GM23248 (cell line): ENCODE measurements around the gene SMU1. TPM values are rescaled to one million over a fixed set of nuclear protein-coding genes. Genes with fewer than 3 reads are reported as not detected.
A peak's percentile ranks its signal among the peaks of the same experiment; 100 is the strongest.

ENCODE experiments used
- DNase-seq: peaks from one replicate; pipeline ENCODE4 v3.0.0-alpha.2; 2015
- H2AFZ ChIP-seq: fragments of 200-600 bp; sonication (generic); 2 replicates; pipeline ENCODE4 v1.6.1; 2016; ENCODE audit warnings: antibody characterized with exemption
- H3F3A ChIP-seq: fragments of 200-600 bp; sonication (generic); 2 replicates; pipeline ENCODE4 v1.6.1; 2016; ENCODE audit warnings: mild to moderate bottlenecking, antibody characterized with exemption, mixed run types; ENCODE audit not compliant: insufficient read depth
- H3K27ac ChIP-seq: fragments of 200-600 bp; sonication (generic); 2 replicates; pipeline ENCODE4 v1.5.1; 2016; ENCODE audit warnings: mild to moderate bottlenecking
- H3K27me3 ChIP-seq: fragments of 200-600 bp; sonication (generic); replicated peaks from 2 replicates; pipeline ENCODE4 v1.6.1; 2016; ENCODE audit warnings: mild to moderate bottlenecking; ENCODE audit not compliant: insufficient read depth
- H3K36me3 ChIP-seq: fragments of 200-600 bp; sonication (generic); 2 replicates; pipeline ENCODE4 v1.6.1; 2016; ENCODE audit warnings: low read depth, mild to moderate bottlenecking
- H3K4me1 ChIP-seq: fragments of 200-600 bp; sonication (generic); 2 replicates; pipeline ENCODE4 v1.6.1; 2016; ENCODE audit warnings: mild to moderate bottlenecking; ENCODE audit not compliant: insufficient read depth
- H3K4me2 ChIP-seq: fragments of 200-600 bp; sonication (generic); one replicate; pipeline ENCODE4 v1.6.1; 2016; ENCODE audit warnings: mild to moderate bottlenecking; ENCODE audit not compliant: unreplicated experiment
- H3K4me3 ChIP-seq: fragments of 200-600 bp; sonication (generic); 2 replicates; pipeline ENCODE4 v1.5.1; 2016; ENCODE audit warnings: mild to moderate bottlenecking
- H3K79me2 ChIP-seq: fragments of 200-600 bp; sonication (generic); 2 replicates; pipeline ENCODE4 v1.6.1; 2016; ENCODE audit warnings: mild to moderate bottlenecking; ENCODE audit not compliant: insufficient read depth
- H3K9ac ChIP-seq: fragments of 200-600 bp; sonication (generic); 2 replicates; pipeline ENCODE4 v1.6.1; 2016; ENCODE audit warnings: mild to moderate bottlenecking
- H3K9me2 ChIP-seq: fragments of 200-600 bp; sonication (generic); 2 replicates; pipeline ENCODE4 v1.6.1; 2016; ENCODE audit warnings: mixed run types, mild to moderate bottlenecking, moderate library complexity; ENCODE audit not compliant: insufficient read depth
- H3K9me3 ChIP-seq: fragments of 200-600 bp; sonication (generic); one replicate; pipeline ENCODE4 v1.6.1; 2017; ENCODE audit warnings: low read depth
- H4K20me1 ChIP-seq: fragments of 200-600 bp; sonication (generic); 2 replicates; pipeline ENCODE4 v1.6.0; 2016; ENCODE audit not compliant: insufficient read depth
- EZH2 ChIP-seq: fragments of 200-600 bp; sonication (generic); IDR thresholded peaks from 2 replicates; pipeline ENCODE4 v1.6.1; 2018; ENCODE audit warnings: antibody characterized with exemption, mild to moderate bottlenecking; ENCODE audit not compliant: insufficient read depth, poor library complexity, severe bottlenecking
- EZH2phosphoT487 ChIP-seq: fragments of 200-600 bp; sonication (generic); IDR thresholded peaks from 2 replicates; pipeline ENCODE4 v1.6.1; 2018; ENCODE audit warnings: antibody characterized with exemption, moderate library complexity, mild to moderate bottlenecking, low read depth; ENCODE audit not compliant: insufficient read depth
- WGBS, 2 experiments: methylation state at CpG; one replicate each; pipeline ENCODE4 v1.1.6; 2015 to 2017; ENCODE audit warnings: low lambda C conversion rate in 2 of 2, low coverage in 1 of 2; ENCODE audit errors: missing lambda C conversion rate in 2 of 2; 5-methylcytosine and 5-hydroxymethylcytosine counted together
- in situ Hi-C: fragments of 300-500 bp; cut with MboI; formaldehyde crosslinking; loops from 2 replicates; pipeline ENCODE4 v1.15.0; 2020
- polyA plus RNA-seq: library from polyadenylated mRNA; unstranded; fragments of >200 nt; fragmentation: Nextera tagmentation; extraction: Ambion mirVana; gene quantifications from 2 replicates; pipeline ENCODE4 v1.2.1, GENCODE V29; 2016
- total RNA-seq: library from RNA; depleted of rRNA; stranded (reverse); fragments of >200 nt; shearing (Covaris generic); gene quantifications from 2 replicates; pipeline ENCODE4 v1.2.3, GENCODE V29; 2014

Gene SMU1
- total and polyA plus RNA-seq, 2 experiments from 2014 or later = 18.6 to 26.3 TPM

DNA sequence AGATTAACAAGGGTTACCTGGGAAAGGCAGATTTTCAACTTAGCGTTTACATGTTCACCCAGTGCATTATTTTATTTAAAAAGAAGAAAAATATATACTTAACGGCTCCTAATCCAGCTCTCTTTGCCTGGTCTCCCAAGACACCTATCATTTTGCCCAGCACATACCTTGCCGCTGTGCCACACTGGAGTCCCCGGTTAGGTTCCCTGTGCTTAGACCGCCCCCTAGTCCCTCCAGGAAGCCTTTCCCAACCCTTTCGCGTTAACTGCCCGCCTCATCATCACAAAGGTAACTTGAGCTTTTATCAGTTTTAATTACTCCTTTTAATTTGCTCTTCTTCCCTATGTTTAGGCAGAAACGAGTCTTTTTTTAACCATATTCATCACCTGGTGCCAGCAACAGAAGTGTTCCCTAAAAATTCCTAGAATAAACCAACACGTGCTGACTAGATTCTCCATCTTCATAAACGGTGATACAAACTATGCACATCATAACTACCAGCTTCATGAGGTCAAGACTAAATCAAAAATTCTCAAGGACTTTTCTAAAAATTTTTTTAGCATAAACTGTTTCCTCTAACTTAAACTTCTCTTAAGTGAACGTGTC lies 31.7 kb downstream of the SMU1 start:
- Histone ChIP-seq H3K79me2 (0 out of 2 replicates have a peak, but pooled peaks cover 4% of the 10 kb centered on the region), H3K4me3 (peak overlapping the region; percentile 69), H3K9me2 (no peaks in the 10 kb centered on the region), H2AFZ (peak overlapping the region; percentile 72), H3F3A (peaks cover 55% of the 10 kb centered on the region), H3K9me3 (no peaks in the 10 kb centered on the region), H3K4me2 (peak overlapping the region; percentile 78), H3K9ac (peak overlapping the region; percentile 76), H3K36me3 (peaks cover 9% of the 10 kb centered on the region), H3K27ac (peak overlapping the region; percentile 66), H3K4me1 (peaks cover 14% of the 10 kb centered on the region), H3K27me3 (no peaks in the 10 kb centered on the region), H4K20me1 (no peaks in the 10 kb centered on the region)
- DNase-seq = no peak
- 71 to 74% methylated on average over 12 of the region's 12 CpGs for WGBS, 2 experiments
- in situ Hi-C loops = loop anchor here (10.0 kb wide), 1 partner anchor 60 kb away; no protein-coding TSS in a partner anchor
- no peak for TF ChIP-seq EZH2
- no peak for TF ChIP-seq EZH2phosphoT487

DNA sequence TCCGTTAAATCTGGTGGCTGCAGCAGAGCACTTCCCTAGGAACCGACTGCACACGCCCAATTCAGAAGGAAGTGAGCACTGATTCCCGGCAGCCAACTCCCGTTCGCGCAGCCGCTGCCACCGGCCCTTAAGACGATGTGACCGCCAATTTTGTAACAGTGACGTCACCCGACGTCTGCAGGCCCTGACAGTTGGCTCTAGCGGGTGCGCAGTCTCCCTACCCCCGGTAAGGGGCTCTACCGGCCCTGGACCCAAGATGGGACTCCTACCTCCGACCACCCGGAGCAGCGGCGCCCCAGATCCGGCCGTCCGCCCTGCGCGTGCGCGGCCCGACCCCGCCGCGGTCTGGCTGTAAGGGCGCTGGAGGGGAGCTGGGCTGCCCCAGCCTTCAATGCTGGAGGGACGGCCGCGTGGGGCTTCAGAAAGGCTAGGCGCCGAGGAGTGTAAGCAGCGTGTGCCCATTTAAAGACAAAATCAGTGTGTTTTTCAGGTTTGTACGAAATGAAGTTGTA lies 32.3 kb downstream of the SMU1 start:
- Histone ChIP-seq H2AFZ (peak overlapping the region; percentile 72), H3K79me2 (0 out of 2 replicates have a peak, but pooled peaks cover 4% of the 10 kb centered on the region), H3K36me3 (peaks cover 14% of the 10 kb centered on the region), H3K9me2 (no peaks in the 10 kb centered on the region), H3K9me3 (no peaks in the 10 kb centered on the region), H3K27me3 (no peaks in the 10 kb centered on the region), H3K4me1 (peaks cover 14% of the 10 kb centered on the region), H3K4me3 (peak overlapping the region; percentile 69), H3K27ac (peak overlapping the region; percentile 66), H3K9ac (peak overlapping the region; percentile 76), H4K20me1 (no peaks in the 10 kb centered on the region), H3K4me2 (peak overlapping the region; percentile 78), H3F3A (peaks cover 59% of the 10 kb centered on the region)
- in situ Hi-C loops = loop anchor here (10.0 kb wide), 1 partner anchor 59 kb away; no protein-coding TSS in a partner anchor
- peak; percentile 97 for DNase-seq
- WGBS, 2 experiments = 2 to 3% methylated on average over 37 to 41 of the region's 41 CpGs
- no peak for TF ChIP-seq EZH2phosphoT487
- no peak for TF ChIP-seq EZH2

DNA sequence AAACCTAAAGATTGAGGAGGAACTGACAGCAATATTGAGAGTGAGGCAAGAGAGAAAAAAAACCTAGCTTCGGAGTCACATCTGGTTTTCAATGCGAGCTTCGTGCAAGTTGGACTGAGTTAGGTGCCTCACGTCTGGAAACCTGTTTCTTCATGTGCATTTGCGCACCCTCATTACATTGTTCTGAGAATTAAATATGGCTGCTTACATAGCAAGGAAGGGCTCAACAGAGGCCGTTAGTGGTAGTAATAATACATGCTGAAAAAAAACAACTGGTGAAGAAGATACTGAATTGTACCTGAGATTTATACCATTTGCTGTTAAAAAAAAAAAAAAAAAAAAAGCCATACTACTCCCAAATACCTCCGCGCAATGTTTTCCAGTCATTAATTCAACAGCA lies 32.8 kb downstream of the SMU1 start:
- 21 to 24% methylated on average over 8 of the region's 8 CpGs for WGBS, 2 experiments
- TF ChIP-seq EZH2 (no peak), EZH2phosphoT487 (no peak)
- peaks cover 19% of the 10 kb centered on the region for H3K36me3 ChIP-seq
- peak; percentile 27 for DNase-seq
- in situ Hi-C loops = loop anchor here (10.0 kb wide), 1 partner anchor 59 kb away; no protein-coding TSS in a partner anchor
- H3K4me2 ChIP-seq = peak overlapping the region; percentile 78
- H3K9me3 ChIP-seq = no peaks in the 10 kb centered on the region
- peak overlapping the region; percentile 69 for H3K4me3 ChIP-seq
- H3F3A ChIP-seq = peaks cover 65% of the 10 kb centered on the region
- no peaks in the 10 kb centered on the region for H3K27me3 ChIP-seq
- H3K27ac ChIP-seq = peak overlapping the region; percentile 66
- peak overlapping the region; percentile 72 for H2AFZ ChIP-seq
- H3K9ac ChIP-seq = peak overlapping the region; percentile 76
- peaks cover 14% of the 10 kb centered on the region for H3K4me1 ChIP-seq
- no peaks in the 10 kb centered on the region for H3K9me2 ChIP-seq
- no peaks in the 10 kb centered on the region for H4K20me1 ChIP-seq
- H3K79me2 ChIP-seq = no peaks in the 10 kb centered on the region

DNA sequence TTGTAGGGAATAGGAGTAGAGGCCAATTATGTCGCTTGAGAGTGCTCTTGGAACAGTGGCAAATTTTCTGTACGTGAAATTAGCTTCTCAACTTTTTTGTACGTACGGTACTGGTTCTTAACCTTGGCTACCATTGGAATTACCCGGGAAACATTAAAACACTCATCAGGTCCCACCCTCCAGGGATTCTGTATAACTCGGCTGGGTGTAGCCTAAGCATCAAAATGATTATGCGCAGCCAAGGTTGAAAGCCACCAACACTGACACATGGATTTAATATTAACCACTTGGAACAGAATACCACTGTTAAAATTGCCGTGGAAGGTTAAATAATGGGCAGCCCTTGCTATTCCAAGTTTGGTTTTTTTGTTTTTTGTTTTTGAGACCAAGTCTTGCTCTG lies 34.0 kb downstream of the SMU1 start:
- H3K9me2 ChIP-seq = no peaks in the 10 kb centered on the region
- H3K4me3 ChIP-seq = no peak overlapping the region
- peaks cover 14% of the 10 kb centered on the region for H3K4me1 ChIP-seq
- H3K36me3 ChIP-seq = peaks cover 30% of the 10 kb centered on the region
- no peak for TF ChIP-seq EZH2phosphoT487
- TF ChIP-seq EZH2 = no peak
- H3K79me2 ChIP-seq = no peaks in the 10 kb centered on the region; the same call in 1 of the 2 replicates
- H3K4me2 ChIP-seq = peak overlapping the region; percentile 29
- H3K27ac ChIP-seq = peak overlapping the region; percentile 27
- peak; percentile 53 for DNase-seq
- H3K9ac ChIP-seq = no peak overlapping the region
- no peaks in the 10 kb centered on the region for H3K9me3 ChIP-seq
- 11 to 13% methylated on average over 8 of the region's 8 CpGs for WGBS, 2 experiments
- H4K20me1 ChIP-seq = no peaks in the 10 kb centered on the region
- in situ Hi-C loops = loop anchor here (10.0 kb wide), 1 partner anchor 58 kb away; no protein-coding TSS in a partner anchor
- H2AFZ ChIP-seq = peak overlapping the region; percentile 47; the same call in 1 of the 2 replicates
- H3F3A ChIP-seq = peaks cover 75% of the 10 kb centered on the region
- H3K27me3 ChIP-seq = no peaks in the 10 kb centered on the region
